OCI-M2 (cell line): ENCODE results near the gene SYT8.
A peak's percentile ranks its signal among the peaks of the same experiment; 100 is the strongest.
"Not testable (repeated sequence)": the region's sequence is repeated elsewhere in the genome, so short reads cannot be mapped to it uniquely, and the experiment has no call there.

Experiments
- DNase-seq: peaks from one replicate; lab custom pipeline; 2025; ENCODE audit not compliant: unreplicated experiment; lab: John Stamatoyannopoulos, UW

The SYT8 gene

DNA sequence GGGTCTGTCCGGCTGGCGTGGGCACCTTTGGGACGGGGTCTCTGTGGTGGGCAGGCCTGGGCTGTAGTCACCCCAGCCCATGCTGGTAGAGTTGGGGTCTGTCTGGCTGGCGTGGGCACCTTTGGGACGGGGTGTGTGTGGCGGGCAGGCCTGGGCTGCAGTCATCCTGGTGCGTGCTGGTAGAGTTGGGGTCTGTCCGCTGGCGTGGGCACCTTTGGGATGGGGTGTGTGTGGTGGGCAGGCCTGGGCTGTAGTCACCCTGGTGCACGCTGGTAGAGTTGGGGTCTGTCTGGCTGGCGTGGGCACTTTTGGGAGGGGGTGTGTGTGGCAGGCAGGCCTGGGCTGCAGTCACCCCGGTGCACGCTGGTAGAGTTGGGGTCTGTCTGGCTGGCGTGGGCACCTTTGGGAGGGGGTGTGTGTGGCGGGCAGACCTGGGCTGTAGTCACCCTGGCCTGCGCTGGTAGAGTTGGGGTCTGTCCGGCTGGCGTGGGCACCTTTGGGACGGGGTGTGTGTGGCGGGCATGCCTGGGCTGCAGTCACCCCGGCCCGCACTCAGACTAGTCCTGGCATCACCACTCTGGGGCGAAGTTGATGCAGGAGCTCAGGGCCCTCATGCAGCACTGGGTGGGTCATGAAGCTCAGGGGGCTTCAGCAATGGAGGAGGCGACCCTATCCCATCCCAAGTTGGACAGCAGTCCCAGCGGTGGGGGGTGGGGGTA lies 37.6 kb downstream of the SYT8 start:
- DNase-seq, result no peak

DNA sequence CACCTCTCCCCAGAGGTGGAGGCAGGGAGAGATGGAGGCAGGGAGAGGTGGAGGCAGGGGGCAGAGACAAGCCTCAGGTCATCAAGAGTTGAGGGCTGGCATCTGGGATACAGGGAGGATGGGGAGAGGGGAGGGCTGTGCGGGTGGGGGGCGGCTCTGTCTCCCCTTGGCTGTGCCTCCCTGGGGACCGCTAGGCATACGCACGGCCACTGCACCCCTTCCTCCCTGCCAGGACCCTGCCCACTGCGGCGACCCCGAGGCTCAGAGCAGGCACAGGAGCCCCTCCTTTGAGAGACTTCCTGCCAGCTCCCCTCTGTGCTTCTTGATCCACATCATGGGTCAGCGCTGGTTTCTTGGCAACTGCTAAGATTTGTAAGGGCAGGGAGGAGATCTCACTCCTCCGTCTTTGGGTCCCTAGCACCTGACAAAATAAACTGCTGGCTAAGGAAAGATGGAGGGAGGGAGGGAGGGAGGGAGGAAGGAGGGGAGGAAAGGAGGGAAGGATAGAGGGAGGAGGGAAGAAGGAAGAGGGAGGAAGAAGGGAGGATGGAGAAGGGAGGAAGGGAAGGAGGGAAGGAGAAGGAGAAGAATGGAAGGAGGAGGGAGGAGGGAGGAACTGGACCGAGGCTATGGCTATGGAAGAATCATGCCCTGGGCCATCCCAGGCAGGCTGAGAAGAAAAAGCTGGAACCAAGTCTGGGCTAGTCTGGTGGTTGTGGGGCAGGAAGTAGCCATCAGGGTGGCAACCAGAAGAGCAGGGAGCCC lies 38.4 kb downstream of the SYT8 start:
- no peak for DNase-seq

DNA sequence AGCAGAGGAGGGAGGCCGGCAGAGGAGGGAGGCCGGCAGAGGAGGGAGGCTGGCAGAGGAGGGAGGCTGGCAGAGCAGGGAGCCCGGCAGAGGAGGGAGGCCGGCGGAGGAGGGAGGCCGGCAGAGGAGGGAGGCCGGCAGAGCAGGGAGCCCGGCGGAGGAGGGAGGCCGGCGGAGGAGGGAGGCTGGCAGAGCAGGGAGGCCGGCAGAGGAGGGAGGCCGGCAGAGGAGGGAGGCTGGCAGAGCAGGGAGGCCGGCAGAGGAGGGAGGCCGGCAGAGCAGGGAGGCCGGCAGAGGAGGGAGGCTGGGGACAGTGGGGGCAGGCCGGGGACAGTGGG lies 39.0 kb downstream of the SYT8 start:
- not testable (repeated sequence) for DNase-seq

DNA sequence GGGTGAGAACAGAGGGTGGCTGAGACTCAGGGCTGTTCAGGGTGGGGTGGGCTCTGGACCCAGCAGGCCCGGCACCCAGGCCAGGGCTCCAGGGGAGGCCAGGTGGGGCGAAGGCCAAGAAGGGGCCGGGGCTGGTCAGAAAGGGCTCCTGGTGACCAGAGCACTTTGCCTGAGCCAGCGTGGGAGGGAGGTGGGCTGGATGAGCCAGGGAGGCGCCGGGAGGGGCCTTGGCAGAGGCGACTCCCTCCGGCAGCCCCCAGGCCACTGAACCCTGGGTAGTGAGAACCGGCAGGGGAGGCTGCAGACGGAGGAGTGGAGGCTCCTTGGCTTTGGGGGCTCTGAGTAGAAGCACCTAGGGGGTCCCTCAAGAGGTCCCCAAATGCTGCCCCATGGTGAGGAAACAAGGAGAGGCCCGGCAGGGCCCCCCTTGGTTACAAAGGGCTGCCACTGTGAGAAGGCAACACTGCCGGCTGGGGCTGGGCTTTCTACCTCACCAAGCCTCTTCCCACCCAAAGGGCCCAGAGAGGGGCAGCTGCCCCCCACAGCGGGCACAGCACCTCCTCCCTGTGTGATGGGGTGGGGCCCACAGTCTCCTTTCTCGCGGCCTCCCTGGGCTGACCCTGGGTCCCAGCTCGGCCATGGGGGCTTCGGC lies 39.8 kb downstream of the SYT8 start:
- not testable (repeated sequence) for DNase-seq

DNA sequence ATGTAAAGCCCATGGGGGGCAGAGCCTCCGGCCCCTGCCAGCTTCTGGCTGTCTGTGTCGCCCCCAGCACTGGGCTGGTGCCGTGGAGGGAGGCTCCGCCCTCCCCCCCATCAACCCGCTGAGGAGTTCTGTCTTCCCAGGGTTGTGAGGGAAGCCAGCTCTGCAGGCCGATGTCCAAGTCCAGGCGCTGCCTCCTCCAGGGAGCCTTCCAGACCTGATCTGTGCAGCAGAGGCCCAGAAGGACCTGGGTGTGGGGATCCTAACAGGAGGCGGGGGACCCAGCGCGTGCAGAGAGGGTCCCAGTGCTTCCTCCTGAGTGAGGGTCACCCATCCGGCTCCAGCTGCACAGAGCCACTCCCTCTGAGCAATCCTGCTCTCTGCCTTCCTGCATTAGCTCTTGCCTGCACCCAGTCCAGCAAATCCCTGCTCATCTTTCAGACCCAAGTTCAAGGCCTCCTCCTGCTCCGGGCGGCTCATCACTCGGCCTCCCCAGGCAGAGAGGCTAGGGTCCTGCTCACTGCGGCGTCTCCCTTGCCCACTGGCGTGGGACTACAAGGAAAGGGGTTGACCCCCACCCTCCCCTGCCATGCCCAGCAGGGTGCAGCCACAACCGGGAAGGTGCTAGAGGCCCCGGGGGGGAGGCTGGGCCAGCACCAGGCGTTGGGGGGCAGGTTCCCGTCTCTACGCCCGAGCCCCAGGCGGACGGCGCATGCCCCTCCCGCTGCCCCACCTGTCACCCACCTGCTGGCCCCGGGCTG lies 40.5 kb downstream of the SYT8 start:
- DNase-seq, result no peak

DNA sequence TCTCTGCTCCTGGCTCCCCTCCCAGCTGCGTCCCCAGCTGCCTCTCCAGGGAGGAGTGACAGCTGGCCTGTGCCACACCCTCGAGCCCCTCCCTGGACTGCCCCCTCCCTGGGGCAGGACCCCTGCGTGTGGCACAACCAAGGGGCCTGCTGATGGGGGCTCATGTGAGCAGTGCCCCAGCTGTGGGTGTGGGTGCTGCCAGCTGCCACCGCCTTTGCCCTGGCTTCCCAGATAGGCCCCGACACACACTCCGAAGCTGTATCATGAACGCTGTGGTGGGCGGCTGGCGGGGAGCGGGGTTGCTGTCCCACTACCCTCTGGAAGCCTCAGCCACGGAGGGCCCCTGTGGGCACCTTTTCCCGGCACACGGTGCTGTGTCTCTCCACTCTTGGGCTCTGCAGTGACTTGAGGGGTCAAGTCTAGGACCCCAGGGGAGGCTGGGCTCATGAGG lies 41.1 kb downstream of the SYT8 start:
- DNase-seq, result not testable (repeated sequence)

DNA sequence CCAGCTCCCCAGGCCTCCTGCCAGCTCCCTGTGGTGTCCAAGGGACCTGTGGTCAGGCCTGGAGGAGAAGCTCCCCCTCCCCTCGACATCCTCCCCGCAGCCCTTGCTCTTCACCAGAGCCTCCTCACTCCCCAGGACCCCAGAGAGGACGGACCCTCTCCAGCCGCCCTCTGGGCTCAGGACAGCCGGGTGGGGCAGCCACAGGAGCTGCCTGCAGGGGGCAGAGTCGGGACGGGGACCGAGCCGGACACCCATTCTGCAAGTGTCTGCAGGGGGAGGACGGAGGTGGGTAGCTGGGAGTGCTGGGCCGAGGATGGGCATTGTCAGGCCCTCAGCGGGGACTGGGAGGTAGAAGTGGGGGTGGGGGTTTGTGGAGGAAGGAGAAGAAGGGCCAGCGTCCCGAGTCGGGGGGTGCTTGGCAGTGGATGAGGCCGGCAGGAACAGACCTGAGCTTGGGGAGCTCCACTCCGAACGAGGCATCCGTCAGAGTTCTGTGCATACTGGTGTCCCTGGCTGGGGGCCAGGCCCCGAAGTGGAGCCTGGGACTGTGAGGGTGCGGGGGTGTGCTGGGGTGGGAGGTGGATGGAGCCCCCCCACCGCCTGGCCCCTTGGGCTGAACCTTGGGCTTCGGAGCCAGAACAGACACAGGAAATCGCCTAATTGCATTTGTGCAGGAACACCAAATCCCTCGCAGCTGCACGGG lies 41.7 kb downstream of the SYT8 start:
- DNase-seq, result no peak

DNA sequence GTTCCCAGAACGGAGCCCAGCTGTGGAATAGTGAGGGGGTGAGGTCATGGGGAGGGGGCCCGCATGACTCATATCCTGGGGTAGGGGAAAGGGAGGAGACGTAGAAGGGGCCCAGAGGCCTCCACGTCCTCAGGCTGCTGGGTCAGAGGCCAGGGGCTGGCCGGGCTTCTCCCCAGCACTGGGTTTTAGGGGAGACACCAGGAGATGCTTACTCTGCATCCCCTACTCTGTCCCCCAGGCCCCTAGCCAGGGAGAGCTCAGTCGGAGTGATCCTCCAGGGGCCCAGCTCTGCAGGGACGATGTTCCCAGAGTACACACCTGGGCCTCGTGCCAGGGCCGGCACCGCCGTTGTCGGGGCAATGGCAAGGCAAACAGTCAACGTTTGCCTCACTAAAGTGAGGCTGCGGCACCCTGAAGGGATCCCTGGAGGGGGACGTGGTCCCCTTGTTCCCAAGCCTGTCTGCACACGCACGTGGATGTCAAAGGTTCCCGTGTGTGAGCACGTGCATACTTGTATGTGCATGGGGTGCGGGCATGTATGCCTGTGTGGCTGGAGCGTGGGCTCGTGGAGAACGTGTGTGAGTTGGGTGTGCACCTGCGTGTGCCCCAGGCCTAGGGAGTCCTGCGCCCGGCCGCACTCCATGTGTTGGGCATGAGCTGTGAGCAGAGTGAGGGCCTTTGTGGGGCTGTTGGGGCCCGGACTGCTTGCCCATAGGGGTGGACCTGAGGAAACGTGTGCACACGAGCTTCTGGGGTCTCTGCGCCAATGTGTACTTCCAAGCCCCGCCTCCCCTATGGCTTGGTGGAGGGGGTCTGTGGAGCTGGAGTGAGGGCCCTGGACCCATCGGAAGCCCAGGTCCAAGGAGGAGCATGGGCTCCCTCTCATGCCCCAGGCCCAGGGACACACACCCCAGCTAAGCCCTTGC lies 42.7 kb downstream of the SYT8 start:
- no peak for DNase-seq

DNA sequence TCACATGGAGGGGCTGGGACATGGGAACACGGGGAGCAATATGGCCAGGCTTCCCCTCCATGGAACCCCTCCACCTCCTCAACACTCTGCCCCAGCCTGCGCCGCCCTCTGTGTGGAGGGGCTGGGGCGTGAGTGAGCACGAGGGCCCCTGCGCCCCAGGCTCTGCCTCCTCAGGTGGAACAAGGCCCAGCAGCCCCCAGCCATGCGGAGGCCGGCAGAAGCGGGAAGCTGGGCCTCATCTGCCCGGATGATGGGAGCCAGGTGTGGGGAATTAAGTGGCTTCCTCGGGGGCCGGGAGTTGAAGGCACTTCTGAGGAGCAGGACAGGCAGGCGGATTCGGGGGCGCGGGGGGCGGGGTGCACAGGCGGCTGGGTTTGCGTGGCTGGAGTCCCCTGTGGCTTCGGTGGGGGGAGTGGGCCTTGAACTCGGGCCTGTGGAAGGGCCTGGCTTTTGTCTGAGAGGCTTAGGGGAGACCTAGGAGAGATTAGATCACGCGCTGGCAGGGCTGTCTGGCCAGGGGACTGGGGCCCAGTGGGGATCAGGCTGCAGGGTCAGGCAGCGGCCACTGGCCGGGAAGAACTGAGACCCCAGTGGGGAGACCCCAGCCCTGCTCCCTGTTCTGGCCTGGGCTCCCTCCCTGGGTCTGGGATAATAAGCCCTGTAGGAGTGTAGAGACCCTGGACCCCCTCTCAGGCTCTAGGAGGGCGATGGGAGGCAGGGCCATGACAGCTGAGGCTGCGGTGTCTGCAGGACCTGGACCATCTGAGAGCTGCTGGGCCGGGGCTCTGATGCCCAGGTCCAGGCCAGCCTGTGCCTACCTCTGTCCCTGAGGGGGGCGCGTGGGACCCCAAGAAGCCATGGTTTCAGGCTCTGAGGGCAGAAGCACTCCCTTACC lies 43.6 kb downstream of the SYT8 start:
- DNase-seq, result no peak

DNA sequence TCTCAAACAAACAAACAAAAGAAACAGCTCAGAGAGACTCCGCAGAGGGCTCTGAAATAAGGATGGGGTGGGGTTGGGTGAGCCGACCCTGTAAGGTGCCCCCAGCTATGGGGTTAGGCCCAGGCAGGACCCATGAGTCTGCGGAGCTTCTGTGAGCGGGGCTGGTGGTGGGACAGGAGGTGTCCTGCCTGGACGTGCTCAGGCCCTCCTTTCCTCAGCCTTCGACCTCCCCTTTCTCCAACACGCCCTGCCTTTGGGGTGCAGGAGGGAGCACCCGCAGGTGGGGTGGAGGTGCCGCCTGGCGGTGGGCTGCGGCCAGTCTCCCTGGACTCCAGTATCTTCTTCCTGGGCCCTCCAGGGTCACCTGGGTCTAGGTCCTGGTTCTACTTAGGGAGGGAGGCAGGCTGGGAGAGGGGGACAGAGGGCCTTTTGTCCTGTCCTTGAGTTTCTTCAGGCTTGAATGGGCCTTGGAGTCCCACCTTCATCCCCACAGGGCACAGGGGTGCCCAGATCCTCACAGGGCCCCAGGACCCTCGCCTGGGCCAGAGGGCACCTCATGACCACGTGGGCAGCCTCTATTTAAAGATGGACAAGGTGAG lies 44.7 kb downstream of the SYT8 start:
- no peak for DNase-seq

DNA sequence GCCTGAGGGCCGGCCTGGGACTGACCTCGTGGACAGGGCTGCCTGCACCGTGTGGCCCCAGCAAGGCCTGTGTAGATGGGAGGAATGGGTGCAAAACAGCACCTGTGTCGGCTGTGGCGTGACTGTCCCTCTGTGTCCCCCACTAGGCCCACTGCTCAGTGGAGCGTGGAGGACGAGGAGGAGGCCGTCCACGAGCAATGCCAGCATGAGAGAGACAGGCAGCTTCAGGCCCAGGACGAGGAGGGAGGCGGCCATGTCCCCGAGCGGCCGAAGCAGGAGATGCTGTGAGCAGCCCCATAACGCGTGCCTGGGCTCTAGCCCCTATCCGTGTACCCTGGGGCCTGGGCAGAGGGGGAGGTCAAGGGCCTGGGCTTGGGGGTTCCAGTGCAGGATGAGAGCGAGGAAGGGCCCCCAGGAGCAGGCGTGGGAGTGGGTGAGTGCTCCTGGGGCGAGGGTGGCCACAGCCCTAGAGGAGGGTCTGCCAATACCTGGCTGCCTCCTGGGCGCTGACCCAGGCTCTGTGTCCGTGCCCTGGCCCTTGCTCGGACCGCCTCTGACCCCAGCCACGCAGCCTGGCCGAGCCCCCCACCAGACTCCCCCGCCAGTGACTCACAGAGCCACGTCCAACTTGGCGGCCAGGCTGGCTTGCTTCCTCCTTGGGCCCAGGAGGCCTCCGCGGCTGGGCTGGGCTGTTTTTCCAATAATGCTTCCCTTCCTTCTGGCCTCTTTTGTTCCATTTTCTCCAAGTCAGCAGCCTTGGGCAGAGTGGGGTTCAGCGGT lies 45.3 kb downstream of the SYT8 start:
- no peak for DNase-seq

DNA sequence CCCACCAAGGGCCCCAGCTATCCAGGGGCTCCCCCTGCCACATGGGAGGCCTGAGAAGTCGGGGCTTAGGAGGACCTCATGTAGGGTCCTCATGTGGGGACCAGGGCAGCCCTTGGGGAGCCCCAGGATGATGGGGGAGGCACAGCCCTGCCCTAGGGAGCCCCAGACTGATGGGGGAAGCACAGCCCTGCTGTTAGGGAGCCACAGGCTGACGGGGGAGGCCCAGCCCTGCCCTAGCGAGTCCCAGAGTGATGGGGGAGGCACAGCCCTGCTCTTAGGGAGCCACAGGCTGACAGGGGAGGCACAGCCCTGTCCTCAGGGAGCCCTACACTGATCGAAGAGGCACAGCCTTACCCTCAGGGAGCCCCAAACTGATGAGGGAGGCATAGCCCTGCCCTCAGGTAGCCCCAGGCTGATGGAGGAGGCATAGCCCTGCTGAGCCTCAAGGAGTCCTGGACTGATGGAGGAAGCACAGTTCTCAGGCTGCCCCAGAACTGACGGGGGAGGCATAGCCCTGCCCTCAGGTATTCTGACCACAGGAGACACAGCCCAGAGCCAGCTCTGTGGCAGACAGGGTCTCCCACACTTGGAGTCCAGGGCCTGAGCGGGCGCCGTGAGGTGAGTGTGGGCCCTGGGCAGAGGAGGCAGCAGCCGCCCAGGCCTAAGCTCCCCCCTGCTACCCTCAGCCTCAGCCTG lies 46.1 kb downstream of the SYT8 start:
- no peak for DNase-seq

DNA sequence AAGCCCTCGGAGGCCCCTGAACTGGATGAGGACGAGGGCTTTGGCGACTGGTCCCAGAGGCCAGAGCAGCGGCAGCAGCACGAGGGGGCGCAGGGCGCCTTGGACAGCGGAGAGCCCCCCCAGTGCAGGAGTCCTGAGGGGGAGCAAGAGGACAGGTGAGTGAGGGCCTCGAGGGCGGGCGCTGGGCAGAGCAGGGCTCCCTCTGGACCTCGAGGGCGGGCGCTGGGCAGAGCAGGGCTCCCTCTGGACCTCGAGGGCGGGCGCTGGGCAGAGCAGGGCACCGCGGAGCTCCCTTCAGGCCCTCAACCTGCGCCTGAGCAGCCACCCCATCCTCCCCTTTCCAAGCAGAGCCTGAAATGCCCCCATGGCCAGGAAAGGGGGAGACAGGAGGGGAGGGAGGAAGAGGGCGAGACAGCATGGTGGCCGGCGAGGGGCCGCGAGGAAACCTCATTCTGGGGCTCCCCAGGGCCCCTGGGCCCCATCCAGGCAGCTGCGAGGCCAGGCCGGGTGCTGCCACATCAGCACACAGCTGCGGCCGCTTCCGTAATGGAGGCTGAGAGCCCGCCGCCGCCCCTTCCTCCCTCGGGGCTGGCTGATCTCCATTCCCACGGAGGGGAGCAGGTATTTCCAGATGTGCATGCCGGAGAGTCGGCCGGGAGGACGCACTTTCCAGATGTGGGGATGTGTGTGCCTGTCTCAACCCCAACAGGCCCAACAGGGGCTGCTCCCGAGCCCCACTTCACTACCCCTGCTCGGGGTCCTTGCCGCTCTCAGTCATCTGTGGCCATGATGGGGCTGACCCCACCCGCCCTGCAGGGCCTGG lies 46.9 kb downstream of the SYT8 start:
- DNase-seq, result no peak

DNA sequence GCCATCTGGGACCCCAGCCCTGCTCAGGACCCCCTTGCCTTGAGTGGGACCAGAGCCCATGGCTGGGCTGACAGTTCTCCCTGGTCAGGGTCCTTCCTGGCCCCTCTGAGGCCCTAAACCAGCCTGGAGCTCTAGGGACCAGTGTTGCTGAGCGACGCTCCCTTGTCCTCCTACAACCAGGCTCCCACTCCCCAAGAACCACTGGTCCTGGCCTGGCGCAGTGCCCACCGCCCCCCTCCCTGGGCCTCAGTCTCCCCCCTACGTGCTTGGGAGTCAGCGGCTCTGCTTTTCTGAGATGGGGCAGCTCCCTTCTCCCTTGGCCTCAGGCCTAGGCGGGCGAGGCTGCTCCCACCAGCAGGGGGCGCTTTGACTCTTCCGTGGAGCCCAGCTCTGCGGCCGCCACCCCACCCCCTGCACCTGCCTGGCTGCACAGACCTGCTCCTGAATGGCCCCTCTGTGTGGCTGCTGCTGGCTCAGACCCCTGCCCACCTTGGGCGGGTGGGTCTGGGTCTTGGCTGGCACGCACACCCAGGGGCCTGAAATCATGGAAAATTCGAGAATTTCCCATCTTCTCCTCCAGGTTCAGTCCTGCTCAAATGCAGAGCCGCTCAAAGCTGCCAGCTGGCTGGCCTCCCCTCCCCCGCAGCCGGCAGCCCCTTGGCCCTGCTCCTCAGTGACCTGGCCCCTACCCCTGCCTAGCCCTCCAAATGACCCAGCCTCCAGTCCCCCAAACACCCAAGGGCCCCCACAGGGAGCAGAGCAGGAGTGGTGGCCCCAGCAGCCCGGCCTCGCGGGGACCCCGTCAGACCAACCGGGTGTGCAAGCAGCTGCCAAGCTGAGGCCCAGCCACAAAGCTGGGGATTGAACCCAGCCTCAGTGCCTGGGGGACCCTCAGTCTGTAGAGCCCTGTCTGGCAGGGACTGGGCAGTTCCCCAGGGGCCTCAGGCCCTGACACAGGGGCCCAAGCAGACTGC lies 47.8 kb downstream of the SYT8 start:
- DNase-seq, result peak; percentile 6
